Measurements from ENCODE around the gene INSL3. TPM values are rescaled to one million over a fixed set of nuclear protein-coding genes. Genes with fewer than 3 reads are reported as not detected.
"Not testable (repeated sequence)": the region's sequence is repeated elsewhere in the genome, so short reads cannot be mapped to it uniquely, and the experiment has no call there.

Gene INSL3
- total RNA-seq, 4 donors from 2014 or later = not detected

GRCh38 chr19:17790059-17790780, 31.1 kb downstream of the INSL3 start:
- Histone ChIP-seq H3K9me3 (no peaks in the 10 kb centered on the region), H3K4me3 (no peak overlapping the region), H3K27me3 (peaks cover 16 to 28% (median 20%) of the 10 kb centered on the region in 3 donors), H3K36me3 (no peaks in the 10 kb centered on the region), H3K4me1 (no peaks in the 10 kb centered on the region), H3K27ac (no peak overlapping the region)
- in situ Hi-C loops (cut with MboI; ENCODE audit: low sequenced_read_pairs in 4 of 4) = no loop called here
- TF ChIP-seq CTCF (IDR thresholded peaks at IDR 0.05 in 4 of 5, conservative IDR thresholded peaks at IDR 0.05 in 1 of 5) = no peak
- TF ChIP-seq POLR2A (IDR thresholded peaks at IDR 0.05) = no peak
- intact Hi-C loops (cut with DNase I; ENCODE audit: low total_unique reads) = no loop called here
- DNase-seq (no peak), ATAC-seq (no peak)

- Histone ChIP-seq H3K27me3 (peaks cover under 1 to 12% (median 4%) of the 10 kb centered on the region in 3 donors), H3K27ac (no peak overlapping the region), H3K9me3 (no peaks in the 10 kb centered on the region), H3K4me1 (no peaks in the 10 kb centered on the region), H3K36me3 (no peaks in the 10 kb centered on the region), H3K4me3 (no peak overlapping the region)
- in situ Hi-C loops (cut with MboI; ENCODE audit: low sequenced_read_pairs in 4 of 4) (no loop called here), intact Hi-C loops (cut with DNase I; ENCODE audit: low total_unique reads) (no loop called here)
- ATAC-seq (no peak), DNase-seq (no peak)
- TF ChIP-seq CTCF (IDR thresholded peaks at IDR 0.05 in 4 of 5, conservative IDR thresholded peaks at IDR 0.05 in 1 of 5) (no peak), POLR2A (IDR thresholded peaks at IDR 0.05) (no peak)
Observed at GRCh38 chr19:17788632-17789031, 32.7 kb downstream of the INSL3 start.

GRCh38 chr19:17787274-17787913, 33.9 kb downstream of the INSL3 start:
- H3K27me3 ChIP-seq = peaks cover 0 to 9% (median 5%) of the 10 kb centered on the region in 3 donors
- ATAC-seq = no peak
- in situ Hi-C loops (cut with MboI; ENCODE audit: low sequenced_read_pairs in 4 of 4) = no loop called here

GRCh38 chr19:17784201-17785008, 36.9 kb downstream of the INSL3 start:
- no peak for ATAC-seq

More at GRCh38 chr19:17787274-17787913, 33.9 kb downstream of the INSL3 start:
- TF ChIP-seq CTCF (IDR thresholded peaks at IDR 0.05 in 4 of 5, conservative IDR thresholded peaks at IDR 0.05 in 1 of 5) (no peak), POLR2A (IDR thresholded peaks at IDR 0.05) (no peak)
- Histone ChIP-seq H3K9me3 (no peaks in the 10 kb centered on the region), H3K36me3 (no peaks in the 10 kb centered on the region), H3K4me1 (no peaks in the 10 kb centered on the region), H3K4me3 (no peak overlapping the region), H3K27ac (no peak overlapping the region)
- intact Hi-C loops (cut with DNase I; ENCODE audit: low total_unique reads) = no loop called here
- no peak for DNase-seq

GRCh38 chr19:17783721-17784120, 37.6 kb downstream of the INSL3 start:
- H3K4me3 ChIP-seq; DNase-seq; intact Hi-C loops (cut with DNase I; ENCODE audit: low total_unique reads); H3K36me3 ChIP-seq; in situ Hi-C loops (cut with MboI; ENCODE audit: low sequenced_read_pairs in 4 of 4); ATAC-seq; H3K27ac ChIP-seq; H3K9me3 ChIP-seq; H3K4me1 ChIP-seq: not testable (repeated sequence)
- peaks cover 7 to 16% (median 8%) of the 10 kb centered on the region in 3 donors for H3K27me3 ChIP-seq

More at GRCh38 chr19:17784201-17785008, 36.9 kb downstream of the INSL3 start:
- H3K36me3 ChIP-seq = no peaks in the 10 kb centered on the region
- no peak overlapping the region for H3K4me3 ChIP-seq
- H3K4me1 ChIP-seq = no peaks in the 10 kb centered on the region
- in situ Hi-C loops (cut with MboI; ENCODE audit: low sequenced_read_pairs in 4 of 4) (no loop called here), intact Hi-C loops (cut with DNase I; ENCODE audit: low total_unique reads) (no loop called here)
- DNase-seq = no peak
- TF ChIP-seq CTCF (IDR thresholded peaks at IDR 0.05 in 4 of 5, conservative IDR thresholded peaks at IDR 0.05 in 1 of 5) (peak; percentile 24 to 62 (median 59)), POLR2A (IDR thresholded peaks at IDR 0.05) (no peak)
- H3K9me3 ChIP-seq = no peaks in the 10 kb centered on the region
- no peak overlapping the region for H3K27ac ChIP-seq
- H3K27me3 ChIP-seq = peaks cover 6 to 13% (median 8%) of the 10 kb centered on the region in 3 donors
